Measurements from ENCODE around the gene CYP24A1.
"Not testable (repeated sequence)": the region's sequence is repeated elsewhere in the genome, so short reads cannot be mapped to it uniquely, and the experiment has no call there.

GRCh38 chr20:54131125-54131524, 42.7 kb downstream of the CYP24A1 start:
- TF ChIP-seq EZH2 (IDR thresholded peaks at IDR 0.05; ENCODE audit: insufficient read depth, poor library complexity, severe bottlenecking); EZH2phosphoT487 (IDR thresholded peaks at IDR 0.05; ENCODE audit: insufficient read depth, low read depth): not testable (repeated sequence)
